ENCODE data around the gene THBD.

DNA sequence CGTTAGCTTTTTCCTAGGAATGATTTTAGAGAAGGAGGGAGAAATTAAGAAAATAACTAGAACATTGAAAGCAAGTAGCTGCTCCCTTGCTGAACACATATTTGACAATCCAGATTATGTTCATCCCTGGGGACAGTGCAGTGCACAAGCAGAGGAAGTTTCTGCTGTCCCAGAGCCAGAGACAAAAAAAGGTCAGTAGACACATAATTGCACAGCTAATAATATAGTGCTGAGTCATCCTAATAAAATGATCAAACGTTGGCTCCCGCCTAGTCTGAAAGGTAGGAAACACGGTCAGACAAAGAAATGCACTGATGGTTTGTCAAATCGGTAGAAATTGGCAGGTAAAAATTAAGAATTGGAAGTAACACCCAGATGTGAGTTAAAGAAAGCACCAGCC, 36.0 kb downstream of the THBD start:
- no peak for TF ChIP-seq EZH2 (IDR thresholded peaks at IDR 0.05; ENCODE audit: borderline replicate concordance, low read length)
- TF ChIP-seq, protein P1, sequence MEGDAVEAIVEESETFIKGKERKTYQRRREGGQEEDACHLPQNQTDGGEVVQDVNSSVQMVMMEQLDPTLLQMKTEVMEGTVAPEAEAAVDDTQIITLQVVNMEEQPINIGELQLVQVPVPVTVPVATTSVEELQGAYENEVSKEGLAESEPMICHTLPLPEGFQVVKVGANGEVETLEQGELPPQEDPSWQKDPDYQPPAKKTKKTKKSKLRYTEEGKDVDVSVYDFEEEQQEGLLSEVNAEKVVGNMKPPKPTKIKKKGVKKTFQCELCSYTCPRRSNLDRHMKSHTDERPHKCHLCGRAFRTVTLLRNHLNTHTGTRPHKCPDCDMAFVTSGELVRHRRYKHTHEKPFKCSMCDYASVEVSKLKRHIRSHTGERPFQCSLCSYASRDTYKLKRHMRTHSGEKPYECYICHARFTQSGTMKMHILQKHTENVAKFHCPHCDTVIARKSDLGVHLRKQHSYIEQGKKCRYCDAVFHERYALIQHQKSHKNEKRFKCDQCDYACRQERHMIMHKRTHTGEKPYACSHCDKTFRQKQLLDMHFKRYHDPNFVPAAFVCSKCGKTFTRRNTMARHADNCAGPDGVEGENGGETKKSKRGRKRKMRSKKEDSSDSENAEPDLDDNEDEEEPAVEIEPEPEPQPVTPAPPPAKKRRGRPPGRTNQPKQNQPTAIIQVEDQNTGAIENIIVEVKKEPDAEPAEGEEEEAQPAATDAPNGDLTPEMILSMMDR (IDR thresholded peaks at IDR 0.05; ENCODE audit: low read length), result no peak
